HG03575 (cell line): ENCODE results near the gene KCNH6.

ENCODE experiments used
- ATAC-seq: cut with Tn5 transposase; IDR thresholded peaks from one replicate; pipeline ENCODE4 v1.9.1; 2021; ENCODE audit not compliant: unreplicated experiment, insufficient number of reproducible peaks, low FRiP score; ENCODE audit errors: extremely low read depth

Gene KCNH6

GRCh38 chr17:63523253-63523855, at the start of gene KCNH6:
Gene KCNH6, plus strand, starts transcription at chr17:63523358. Its CDS starts 56 bp downstream, at chr17:63523414.
- ATAC-seq = no peak

GRCh38 chr17:63474174-63474573, 49.0 kb upstream of the KCNH6 start:
- ATAC-seq = no peak

GRCh38 chr17:63474586-63475460, 48.3 kb upstream of the KCNH6 start:
- ATAC-seq = no peak

DNA sequence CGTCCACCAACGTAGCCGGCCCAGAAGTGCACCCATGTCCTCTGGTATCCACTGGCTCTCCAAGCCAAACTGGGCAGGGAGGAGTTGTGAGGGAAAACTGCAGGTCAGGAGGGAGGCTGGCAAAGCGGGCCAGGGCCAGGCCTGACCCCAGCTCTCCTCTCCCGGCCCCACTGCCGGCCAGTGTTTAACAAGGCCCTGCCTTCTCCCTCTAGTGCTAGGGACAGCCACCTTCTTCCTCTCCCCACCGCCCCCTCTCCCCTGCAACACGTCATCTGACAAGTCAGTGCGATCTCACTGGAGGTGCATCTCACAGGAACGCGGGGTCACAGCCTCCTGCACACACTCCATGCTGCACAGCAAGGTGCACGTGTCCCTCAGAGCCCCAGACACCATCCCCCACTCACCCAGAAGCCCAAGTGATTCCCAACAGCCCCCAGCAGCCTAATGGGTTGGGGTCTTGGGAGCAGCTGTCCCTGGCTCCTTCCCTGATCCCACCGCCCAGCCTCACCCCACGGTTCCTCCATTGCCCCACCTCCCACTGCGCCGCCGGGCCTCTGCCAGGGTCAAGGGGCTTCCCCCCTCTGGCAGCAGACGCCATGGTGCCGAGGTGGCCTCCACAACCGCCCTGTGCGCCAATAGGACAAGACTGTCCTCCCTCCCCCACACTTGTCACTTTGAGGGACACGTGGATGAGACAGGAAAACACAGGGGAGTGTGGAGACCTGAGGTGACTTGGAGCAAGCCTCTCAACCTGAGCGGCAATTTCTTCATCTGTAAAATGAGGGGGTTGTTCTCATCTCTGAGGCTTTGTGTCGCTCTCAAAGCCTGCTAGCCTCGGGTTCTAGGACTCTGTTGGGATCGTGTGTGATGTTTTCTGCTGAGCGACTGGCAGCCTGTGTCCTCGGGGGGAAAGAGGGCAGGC, 47.4 kb upstream of the KCNH6 start:
- no peak for ATAC-seq

DNA sequence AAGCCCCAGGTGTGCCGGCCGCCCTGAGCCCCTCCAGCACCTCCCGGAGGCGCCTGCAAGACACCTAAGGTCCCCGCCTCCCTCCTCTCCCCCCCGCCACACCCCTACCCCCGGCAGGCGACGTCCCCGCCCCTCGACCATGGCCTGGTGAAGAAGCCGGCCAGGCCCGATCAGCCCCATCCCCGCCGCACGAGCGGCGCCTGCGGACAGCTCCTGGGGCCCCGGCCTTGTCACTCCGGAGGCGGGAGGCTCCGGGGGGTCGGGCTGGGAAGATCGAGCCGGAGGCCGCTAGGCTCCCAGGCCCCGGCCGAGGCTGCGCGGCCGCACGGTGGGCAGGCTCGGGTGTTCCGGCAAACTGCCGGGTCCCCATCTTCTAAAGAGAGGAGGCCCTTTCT, 46.7 kb upstream of the KCNH6 start:
- no peak for ATAC-seq

- no peak for ATAC-seq
These were observed 46.2 kb upstream of the KCNH6 start, which contains the start of gene ACE for GRCh38 chr17:63476854-63477479. Gene ACE, plus strand, starts transcription at chr17:63477061. Its CDS starts 34 bp downstream, at chr17:63477095.

- no peak for ATAC-seq
These were observed 45.4 kb upstream of the KCNH6 start for GRCh38 chr17:63477480-63478440.

GRCh38 chr17:63478814-63479494, 44.2 kb upstream of the KCNH6 start:
- ATAC-seq = no peak

DNA sequence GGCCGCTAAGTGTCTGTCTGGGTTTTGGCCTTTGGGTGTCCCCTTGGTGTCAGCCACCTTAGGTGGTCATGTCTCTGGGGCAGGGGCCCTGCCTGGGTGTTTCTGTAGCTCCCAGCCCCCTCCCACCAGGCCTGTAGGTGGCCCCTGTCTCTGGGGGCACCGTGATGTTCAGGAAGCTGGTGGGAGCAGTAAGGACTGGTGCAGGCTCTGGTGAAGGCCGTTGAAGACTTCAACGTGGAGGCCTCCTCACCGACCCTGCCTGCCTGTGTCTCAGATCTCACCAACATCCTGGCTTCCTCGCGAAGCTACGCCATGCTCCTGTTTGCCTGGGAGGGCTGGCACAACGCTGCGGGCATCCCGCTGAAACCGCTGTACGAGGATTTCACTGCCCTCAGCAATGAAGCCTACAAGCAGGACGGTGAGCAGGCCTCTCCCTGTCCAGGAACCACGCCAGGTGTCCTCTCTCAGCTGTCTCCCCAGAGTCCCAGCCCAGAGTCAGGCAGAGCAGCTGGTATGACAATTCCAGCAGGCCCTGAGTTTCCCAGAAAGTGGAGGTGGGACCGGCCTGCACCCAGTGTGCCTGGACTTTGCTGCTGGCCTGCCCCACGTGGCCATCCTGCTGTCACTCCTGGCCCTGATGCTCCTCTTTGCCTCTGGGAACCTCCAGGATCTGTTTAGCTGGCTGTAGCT, 43.5 kb upstream of the KCNH6 start:
- ATAC-seq = no peak

GRCh38 chr17:63480192-63480784, 42.9 kb upstream of the KCNH6 start:
- ATAC-seq = no peak

DNA sequence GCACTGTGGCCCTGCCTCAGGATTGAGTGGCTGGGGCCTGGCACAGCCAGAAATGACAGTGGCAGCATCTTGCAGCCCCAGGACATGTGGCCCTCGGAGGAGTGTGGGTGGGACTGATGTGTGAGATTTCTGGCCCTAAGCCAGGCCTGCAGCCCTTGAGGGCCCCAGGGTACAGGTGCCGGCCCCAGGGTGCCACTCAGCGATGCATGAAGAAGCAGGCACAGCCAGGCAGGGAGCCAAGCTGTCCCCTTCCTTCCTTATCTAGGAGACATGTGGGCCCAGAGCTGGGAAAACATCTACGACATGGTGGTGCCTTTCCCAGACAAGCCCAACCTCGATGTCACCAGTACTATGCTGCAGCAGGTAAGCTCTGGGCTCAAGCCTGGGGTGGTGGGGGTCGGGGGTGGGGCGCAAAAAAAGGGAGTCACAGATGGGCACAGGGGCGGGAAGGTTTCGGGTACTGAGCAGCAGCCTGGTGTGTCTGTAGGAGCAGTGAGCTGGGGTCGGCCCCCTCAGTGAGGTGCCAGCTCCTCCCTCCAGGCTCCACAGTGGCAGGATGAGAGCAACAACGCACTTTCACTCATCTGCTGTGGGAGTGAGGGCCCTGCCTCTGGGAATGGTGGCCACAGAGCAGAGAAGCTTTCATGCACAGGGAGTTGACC, 42.2 kb upstream of the KCNH6 start:
- ATAC-seq = no peak

DNA sequence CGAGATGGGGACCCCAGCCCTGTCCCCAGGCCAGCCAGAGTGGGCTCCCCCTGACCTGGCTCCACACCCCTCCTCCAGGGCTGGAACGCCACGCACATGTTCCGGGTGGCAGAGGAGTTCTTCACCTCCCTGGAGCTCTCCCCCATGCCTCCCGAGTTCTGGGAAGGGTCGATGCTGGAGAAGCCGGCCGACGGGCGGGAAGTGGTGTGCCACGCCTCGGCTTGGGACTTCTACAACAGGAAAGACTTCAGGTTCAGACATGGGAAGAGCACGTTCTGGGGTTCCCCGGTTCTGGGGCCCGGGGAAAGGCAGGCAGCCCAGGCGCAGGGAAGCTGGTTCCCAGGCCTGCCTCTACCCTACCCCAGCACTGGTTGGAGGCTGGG, 41.7 kb upstream of the KCNH6 start:
- ATAC-seq = no peak

- no peak for ATAC-seq
These were observed 40.6 kb upstream of the KCNH6 start for GRCh38 chr17:63482509-63482908.

DNA sequence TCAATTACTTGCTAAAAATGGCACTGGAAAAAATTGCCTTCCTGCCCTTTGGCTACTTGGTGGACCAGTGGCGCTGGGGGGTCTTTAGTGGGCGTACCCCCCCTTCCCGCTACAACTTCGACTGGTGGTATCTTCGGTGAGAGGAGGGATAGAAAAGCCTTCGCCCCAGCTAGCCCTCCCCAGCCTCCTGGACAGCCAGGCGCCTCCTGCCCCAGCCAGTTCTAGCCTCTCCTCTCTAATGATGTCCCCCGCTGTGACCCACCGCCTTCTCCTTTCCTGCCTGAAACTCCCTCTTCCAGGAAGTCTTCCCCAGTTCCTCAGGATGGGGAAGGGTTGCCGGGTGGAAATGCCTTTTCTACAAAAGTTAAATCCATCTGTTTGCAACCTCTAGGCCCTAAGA, 40.1 kb upstream of the KCNH6 start:
- ATAC-seq = no peak

DNA sequence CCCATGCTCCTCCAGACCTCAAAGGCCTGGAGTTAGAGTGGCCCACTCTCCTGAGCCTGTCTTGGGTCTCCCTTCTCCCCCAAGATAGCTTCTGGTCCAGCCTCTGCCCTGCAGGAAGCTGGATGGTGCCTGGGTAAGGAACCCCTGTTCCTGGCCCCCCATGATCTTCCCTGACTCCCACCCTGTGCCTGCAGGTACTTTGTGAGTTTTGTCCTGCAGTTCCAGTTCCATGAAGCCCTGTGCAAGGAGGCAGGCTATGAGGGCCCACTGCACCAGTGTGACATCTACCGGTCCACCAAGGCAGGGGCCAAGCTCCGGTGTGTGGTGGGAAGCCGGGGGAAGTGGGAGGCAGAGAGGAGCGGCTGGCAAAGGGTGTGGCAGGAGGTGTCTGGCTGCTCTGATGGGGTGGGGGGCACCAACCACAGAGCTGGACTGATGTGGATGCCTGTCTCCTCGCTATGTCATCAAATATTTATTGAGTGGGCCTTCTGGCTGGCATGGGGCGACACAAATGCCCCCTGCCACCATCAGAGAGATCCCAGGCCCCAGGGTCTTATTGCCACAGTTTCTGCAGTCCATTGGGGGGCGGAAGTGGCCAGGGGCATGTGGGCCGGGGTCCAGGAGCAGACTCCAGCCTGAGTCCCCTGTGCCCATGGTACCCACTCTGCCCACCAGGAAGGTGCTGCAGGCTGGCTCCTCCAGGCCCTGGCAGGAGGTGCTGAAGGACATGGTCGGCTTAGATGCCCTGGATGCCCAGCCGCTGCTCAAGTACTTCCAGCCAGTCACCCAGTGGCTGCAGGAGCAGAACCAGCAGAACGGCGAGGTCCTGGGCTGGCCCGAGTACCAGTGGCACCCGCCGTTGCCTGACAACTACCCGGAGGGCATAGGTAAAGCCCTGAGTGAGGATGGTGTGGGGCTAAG, 39.2 kb upstream of the KCNH6 start:
- ATAC-seq = no peak
